HG02678 (cell line): Measurements from ENCODE around the gene IQSEC3.

Source experiments
- ATAC-seq: cut with Tn5 transposase; IDR thresholded peaks from one replicate; pipeline ENCODE4 v1.9.1; 2021; ENCODE audit warnings: mild to moderate bottlenecking, moderate library complexity; ENCODE audit not compliant: unreplicated experiment

The IQSEC3 gene

GRCh38 chr12:191541-191940 is 125.0 kb downstream of the IQSEC3 start:
- no peak for ATAC-seq

- ATAC-seq: no peak
Observed at GRCh38 chr12:193261-193660, 126.7 kb downstream of the IQSEC3 start.

- no peak for ATAC-seq
Observed at GRCh38 chr12:194276-194675, 127.7 kb downstream of the IQSEC3 start.

- no peak for ATAC-seq
Observed at GRCh38 chr12:195156-195555, 128.6 kb downstream of the IQSEC3 start.

GRCh38 chr12:195951-196350 is 129.4 kb downstream of the IQSEC3 start:
- no peak for ATAC-seq

GRCh38 chr12:196436-196835 is 129.9 kb downstream of the IQSEC3 start:
- ATAC-seq: no peak

- no peak for ATAC-seq
Observed at GRCh38 chr12:197347-197746, 130.8 kb downstream of the IQSEC3 start.

- ATAC-seq: no peak
Observed at GRCh38 chr12:197911-198695, 131.5 kb downstream of the IQSEC3 start.

GRCh38 chr12:198705-199104 is 132.1 kb downstream of the IQSEC3 start:
- ATAC-seq: no peak

- no peak for ATAC-seq
Observed at GRCh38 chr12:201361-201760, 134.8 kb downstream of the IQSEC3 start.

- no peak for ATAC-seq
Observed at GRCh38 chr12:202081-202731, 135.6 kb downstream of the IQSEC3 start.

GRCh38 chr12:203074-203461 is 136.5 kb downstream of the IQSEC3 start:
- no peak for ATAC-seq

- no peak for ATAC-seq
Observed at GRCh38 chr12:203462-204260, 137.1 kb downstream of the IQSEC3 start.

- ATAC-seq: no peak
Observed at GRCh38 chr12:204261-204678, 137.7 kb downstream of the IQSEC3 start.

- no peak for ATAC-seq
Observed at GRCh38 chr12:205026-205425, 138.5 kb downstream of the IQSEC3 start.

- no peak for ATAC-seq
Observed at GRCh38 chr12:206746-207440, 140.3 kb downstream of the IQSEC3 start.

- no peak for ATAC-seq
Observed at GRCh38 chr12:207804-208203, 141.2 kb downstream of the IQSEC3 start.

- ATAC-seq: no peak
Observed at GRCh38 chr12:208813-209212, 142.2 kb downstream of the IQSEC3 start.

- no peak for ATAC-seq
Observed at GRCh38 chr12:209246-209645, 142.7 kb downstream of the IQSEC3 start.

- ATAC-seq: no peak
Observed at GRCh38 chr12:209851-210250, 143.3 kb downstream of the IQSEC3 start.
